Measurements from ENCODE around the gene SLC6A13. TPM values are rescaled to one million over a fixed set of nuclear protein-coding genes. Genes with fewer than 3 reads are reported as not detected.

SLC6A13 gene
- total RNA-seq, 2 experiments from 2014 or later, result 0.09 TPM; not detected in 1

DNA sequence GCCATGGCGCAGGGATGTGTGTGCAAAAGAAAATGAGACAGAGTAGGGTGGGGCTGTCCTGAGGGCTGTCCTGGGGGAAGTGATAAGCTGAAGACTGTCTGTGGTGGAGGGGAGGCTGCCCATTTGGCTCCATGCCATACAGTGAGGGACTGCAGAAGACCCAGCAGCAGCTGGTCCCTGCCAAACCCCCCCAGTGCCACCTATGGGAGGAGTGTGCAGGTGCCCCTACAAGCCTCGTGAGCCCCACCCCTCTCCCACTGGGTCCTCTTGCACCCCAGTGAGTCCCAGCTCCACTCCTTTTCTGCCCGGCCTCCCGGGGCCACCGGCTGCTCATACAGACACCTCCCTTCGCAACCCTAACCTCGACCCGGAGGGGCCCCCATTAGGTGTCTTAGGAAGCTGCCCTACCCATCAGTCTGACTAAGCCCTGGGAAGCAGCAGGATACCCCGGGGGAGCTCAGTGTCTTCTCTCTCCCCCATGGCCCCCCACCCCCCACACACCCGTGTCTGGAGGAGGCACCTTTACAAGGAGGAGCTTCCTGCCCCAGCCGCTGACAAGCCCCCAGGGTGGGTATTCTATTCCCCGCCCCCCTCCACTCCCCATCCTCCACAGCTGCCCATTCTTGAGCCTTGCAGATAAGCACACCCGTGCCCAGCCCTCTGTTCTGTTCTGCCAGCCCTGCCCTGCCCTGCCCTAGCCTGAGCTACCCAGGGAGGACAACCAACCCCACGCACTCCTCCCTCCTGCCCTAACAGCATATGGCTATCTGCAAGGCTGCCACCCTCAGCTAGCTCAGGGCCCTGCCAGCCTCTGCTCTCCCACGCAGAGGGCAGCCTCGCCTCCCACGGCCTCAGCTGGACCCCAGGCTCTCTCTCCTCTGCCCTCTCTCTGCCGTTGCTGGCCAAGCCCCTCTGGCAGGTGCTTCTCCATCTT, 90.6 kb downstream of the SLC6A13 start:
- H3K4me2 ChIP-seq (ENCODE audit: low read length), result no peak overlapping the region
- H3K9me2 ChIP-seq (ENCODE audit: insufficient read depth, low read length), result no peaks in the 10 kb centered on the region
- no peak for TF ChIP-seq EZH2phosphoT487 (IDR thresholded peaks at IDR 0.05; ENCODE audit: borderline replicate concordance, low read depth, low read length)
- TF ChIP-seq, protein P1, sequence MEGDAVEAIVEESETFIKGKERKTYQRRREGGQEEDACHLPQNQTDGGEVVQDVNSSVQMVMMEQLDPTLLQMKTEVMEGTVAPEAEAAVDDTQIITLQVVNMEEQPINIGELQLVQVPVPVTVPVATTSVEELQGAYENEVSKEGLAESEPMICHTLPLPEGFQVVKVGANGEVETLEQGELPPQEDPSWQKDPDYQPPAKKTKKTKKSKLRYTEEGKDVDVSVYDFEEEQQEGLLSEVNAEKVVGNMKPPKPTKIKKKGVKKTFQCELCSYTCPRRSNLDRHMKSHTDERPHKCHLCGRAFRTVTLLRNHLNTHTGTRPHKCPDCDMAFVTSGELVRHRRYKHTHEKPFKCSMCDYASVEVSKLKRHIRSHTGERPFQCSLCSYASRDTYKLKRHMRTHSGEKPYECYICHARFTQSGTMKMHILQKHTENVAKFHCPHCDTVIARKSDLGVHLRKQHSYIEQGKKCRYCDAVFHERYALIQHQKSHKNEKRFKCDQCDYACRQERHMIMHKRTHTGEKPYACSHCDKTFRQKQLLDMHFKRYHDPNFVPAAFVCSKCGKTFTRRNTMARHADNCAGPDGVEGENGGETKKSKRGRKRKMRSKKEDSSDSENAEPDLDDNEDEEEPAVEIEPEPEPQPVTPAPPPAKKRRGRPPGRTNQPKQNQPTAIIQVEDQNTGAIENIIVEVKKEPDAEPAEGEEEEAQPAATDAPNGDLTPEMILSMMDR (conservative IDR thresholded peaks at IDR 0.05; ENCODE audit: low read length), result no peak
- H3K27ac ChIP-seq (ENCODE audit: low read depth, low read length, poor library complexity, severe bottlenecking), result no peak overlapping the region
- H3K4me3 ChIP-seq (ENCODE audit: low read depth, low read length, poor library complexity, severe bottlenecking), result no peak overlapping the region
- no peaks in the 10 kb centered on the region for H3K4me1 ChIP-seq (ENCODE audit: insufficient read depth, low read length, poor library complexity, severe bottlenecking)
- H4K20me1 ChIP-seq (ENCODE audit: insufficient read depth, low read length), result no peaks in the 10 kb centered on the region
- no peak overlapping the region for H2AFZ ChIP-seq (ENCODE audit: low read length)
- no TSS peak for BruUV-seq (replicated peaks)
- intact Hi-C loops (cut with micrococcal nuclease; ENCODE audit: unreplicated experiment), result no loop called here
- no peak for DNase-seq (ENCODE audit: low spot score)
- CTCF ChIA-PET (ENCODE audit: unreplicated experiment), result no interaction called here
- H3K79me2 ChIP-seq (ENCODE audit: insufficient read depth, low read depth, low read length), result no peaks in the 10 kb centered on the region
- no peaks in the 10 kb centered on the region for H3K9me3 ChIP-seq (ENCODE audit: low read length)
- POLR2A ChIA-PET, result interaction anchor here (0.6 kb wide), 1 partner anchor 105 kb away, joined by 4 read pairs; no protein-coding TSS in a partner anchor
- H3K36me3 ChIP-seq (ENCODE audit: insufficient read depth, low read length), result no peaks in the 10 kb centered on the region

DNA sequence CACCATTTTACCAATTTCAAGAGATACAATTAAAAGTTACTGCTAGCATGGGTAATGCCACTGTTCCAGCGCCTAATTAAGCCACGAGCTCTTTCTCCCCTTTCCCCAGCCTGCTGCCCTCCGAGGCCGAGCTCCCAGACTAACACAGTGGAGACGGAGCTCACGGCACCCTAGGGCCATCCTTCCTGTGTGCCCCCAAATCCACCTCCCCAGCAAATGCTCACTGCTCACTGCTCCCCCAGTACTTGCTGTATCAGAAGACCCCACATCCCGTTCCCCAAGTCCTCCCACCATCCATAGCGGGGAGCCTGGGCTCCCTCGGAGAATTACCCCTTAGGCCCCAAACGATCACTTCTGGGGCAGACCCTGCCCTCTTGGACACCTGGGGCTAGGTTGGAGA, 91.4 kb downstream of the SLC6A13 start:
- no peak overlapping the region for H2AFZ ChIP-seq (ENCODE audit: low read length)
- BruUV-seq (replicated peaks), result no TSS peak
- H3K36me3 ChIP-seq (ENCODE audit: insufficient read depth, low read length), result no peaks in the 10 kb centered on the region
- H3K9me2 ChIP-seq (ENCODE audit: insufficient read depth, low read length), result no peaks in the 10 kb centered on the region
- no peaks in the 10 kb centered on the region for H3K9me3 ChIP-seq (ENCODE audit: low read length)
- no peak overlapping the region for H3K4me3 ChIP-seq (ENCODE audit: low read depth, low read length, poor library complexity, severe bottlenecking)
- peaks cover 3% of the 10 kb centered on the region for H3K4me1 ChIP-seq (ENCODE audit: insufficient read depth, low read length, poor library complexity, severe bottlenecking)
- intact Hi-C loops (cut with micrococcal nuclease; ENCODE audit: unreplicated experiment), result no loop called here
- no peak overlapping the region for H3K4me2 ChIP-seq (ENCODE audit: low read length)
- H3K79me2 ChIP-seq (ENCODE audit: insufficient read depth, low read depth, low read length), result no peaks in the 10 kb centered on the region
- no peaks in the 10 kb centered on the region for H4K20me1 ChIP-seq (ENCODE audit: insufficient read depth, low read length)
- no peak for DNase-seq (ENCODE audit: low spot score)
- no peak overlapping the region for H3K27ac ChIP-seq (ENCODE audit: low read depth, low read length, poor library complexity, severe bottlenecking)
- POLR2A ChIA-PET, result no interaction called here
- TF ChIP-seq, protein P1 (conservative IDR thresholded peaks at IDR 0.05; ENCODE audit: low read length), result no peak
- TF ChIP-seq EZH2phosphoT487 (IDR thresholded peaks at IDR 0.05; ENCODE audit: borderline replicate concordance, low read depth, low read length), result no peak
- CTCF ChIA-PET (ENCODE audit: unreplicated experiment), result no interaction called here

Other genes with a start within 250 kb of the SLC6A13 start
- gene IQSEC3, start 196.1 kb downstream of the SLC6A13 start, total RNA-seq (2014; rRNA removed; shearing (Covaris generic)), result 0.05 TPM in 1 of 2 replicates, not detected in the other
- not detected in 2 replicates for gene IQSEC3, start 196.1 kb downstream of the SLC6A13 start, total RNA-seq (2022)
- gene SLC6A12, start 48.7 kb downstream of the SLC6A13 start, total RNA-seq (2014; rRNA removed; shearing (Covaris generic)), result not detected in 2 replicates
- gene SLC6A12, start 48.7 kb downstream of the SLC6A13 start, total RNA-seq (2022), result not detected in 2 replicates
- 39.6 and 48.8 TPM in 2 replicates for gene KDM5A, start 126.5 kb upstream of the SLC6A13 start, total RNA-seq (2014; rRNA removed; shearing (Covaris generic))
- 73.0 and 88.8 TPM in 2 replicates for gene KDM5A, start 126.5 kb upstream of the SLC6A13 start, total RNA-seq (2022)
- 21.2 and 22.5 TPM in 2 replicates for gene CCDC77, start 138.8 kb upstream of the SLC6A13 start, total RNA-seq (2014; rRNA removed; shearing (Covaris generic))
- gene CCDC77, start 138.8 kb upstream of the SLC6A13 start, total RNA-seq (2022), result 22.2 and 30.7 TPM in 2 replicates
- 3.2 and 3.4 TPM in 2 replicates for gene B4GALNT3, start 197.1 kb upstream of the SLC6A13 start, total RNA-seq (2014; rRNA removed; shearing (Covaris generic))
- gene B4GALNT3, start 197.1 kb upstream of the SLC6A13 start, total RNA-seq (2022), result 5.0 and 5.4 TPM in 2 replicates

Measured in OCI-LY7 (cell line).